ENCODE measurements around the gene PDE6A. TPM values are rescaled to one million over a fixed set of nuclear protein-coding genes. Genes with fewer than 3 reads are reported as not detected.

PDE6A gene
- total and polyA plus RNA-seq, 2 donors (not counting 3 experiments of a cell fraction or from before 2014, with no cell fraction given) = not detected

DNA sequence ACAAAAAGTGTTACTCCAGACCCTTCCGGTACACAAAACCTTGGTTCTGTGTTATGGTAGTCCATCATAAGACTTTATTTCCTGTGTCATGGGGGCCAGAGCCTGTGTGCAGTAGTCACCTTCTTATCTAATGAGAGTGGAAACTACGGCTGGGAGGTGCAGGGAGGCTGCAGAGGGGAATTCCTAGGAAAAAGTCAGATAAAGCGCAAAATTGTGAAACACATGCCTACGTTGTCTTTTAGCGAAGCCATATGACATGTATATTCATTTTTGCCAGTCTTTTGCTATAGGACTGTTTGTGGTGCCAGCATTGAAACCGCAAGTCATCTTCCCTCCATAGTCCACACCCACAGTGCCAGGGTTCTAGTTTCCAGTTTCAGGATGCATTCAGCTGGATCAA is 133.7 kb downstream of the PDE6A start:
- H3K9me3 ChIP-seq (replicated peaks; ENCODE audit: control insufficient read depth, insufficient read depth, low read length) = no peaks in the 10 kb centered on the region
- dilution Hi-C loops (cut with MboI; ENCODE audit: extremely low pct_ligation_motif_present, low sequenced_read_pairs) (no loop called here), intact Hi-C loops (cut with micrococcal nuclease) (no loop called here)
- no peak for DNase-seq (ENCODE audit: low read depth, low spot score)
- H3K9me1 ChIP-seq (replicated peaks; ENCODE audit: control insufficient read depth, extremely low read depth, insufficient read depth, low read length) = no peaks in the 10 kb centered on the region
- H3K79me2 ChIP-seq (ENCODE audit: control insufficient read depth, insufficient read depth, low read length) = no peaks in the 10 kb centered on the region
- BruUV-seq (replicated peaks) = no TSS peak
- H3K4me2 ChIP-seq (ENCODE audit: insufficient read depth, low read length) = no peak overlapping the region
- H4K20me1 ChIP-seq (replicated peaks; ENCODE audit: control insufficient read depth, extremely low read depth, insufficient read depth, low read length) = no peaks in the 10 kb centered on the region
- no peaks in the 10 kb centered on the region for H3K36me3 ChIP-seq (ENCODE audit: control insufficient read depth in 2 of 2, extremely low read depth in 1 of 2, insufficient read depth in 2 of 2, low read length in 2 of 2)
- H3K27ac ChIP-seq (ENCODE audit: insufficient read depth, low read depth, low read length) = no peak overlapping the region
- H3K4me3 ChIP-seq (replicated peaks in 1 of 3; ENCODE audit: insufficient read depth in 1 of 3, low read depth in 1 of 3, low read length in 3 of 3) = no peak overlapping the region
- POLR2A ChIA-PET = no interaction called here
- no peak for TF ChIP-seq GATA2 (IDR thresholded peaks at IDR 0.05; ENCODE audit: insufficient read depth, insufficient read length, low read depth, low read length)
- no peak for TF ChIP-seq MYC (IDR thresholded peaks at IDR 0.05; ENCODE audit: low read depth, low read length)
- TF ChIP-seq FOS (IDR thresholded peaks at IDR 0.05; ENCODE audit: borderline replicate concordance, insufficient read depth, low read length) = no peak
- TF ChIP-seq, protein P1, sequence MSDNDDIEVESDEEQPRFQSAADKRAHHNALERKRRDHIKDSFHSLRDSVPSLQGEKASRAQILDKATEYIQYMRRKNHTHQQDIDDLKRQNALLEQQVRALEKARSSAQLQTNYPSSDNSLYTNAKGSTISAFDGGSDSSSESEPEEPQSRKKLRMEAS (IDR thresholded peaks at IDR 0.05; ENCODE audit: insufficient read depth, insufficient read length) = no peak
- TF ChIP-seq EZH2 (IDR thresholded peaks at IDR 0.05; ENCODE audit: borderline replicate concordance, low read depth, low read length, severe bottlenecking) = no peak
- no peak for TF ChIP-seq POLR2AphosphoS5 (IDR thresholded peaks at IDR 0.05; ENCODE audit: insufficient read depth, low read depth, low read length)
- TF ChIP-seq, protein P2, sequence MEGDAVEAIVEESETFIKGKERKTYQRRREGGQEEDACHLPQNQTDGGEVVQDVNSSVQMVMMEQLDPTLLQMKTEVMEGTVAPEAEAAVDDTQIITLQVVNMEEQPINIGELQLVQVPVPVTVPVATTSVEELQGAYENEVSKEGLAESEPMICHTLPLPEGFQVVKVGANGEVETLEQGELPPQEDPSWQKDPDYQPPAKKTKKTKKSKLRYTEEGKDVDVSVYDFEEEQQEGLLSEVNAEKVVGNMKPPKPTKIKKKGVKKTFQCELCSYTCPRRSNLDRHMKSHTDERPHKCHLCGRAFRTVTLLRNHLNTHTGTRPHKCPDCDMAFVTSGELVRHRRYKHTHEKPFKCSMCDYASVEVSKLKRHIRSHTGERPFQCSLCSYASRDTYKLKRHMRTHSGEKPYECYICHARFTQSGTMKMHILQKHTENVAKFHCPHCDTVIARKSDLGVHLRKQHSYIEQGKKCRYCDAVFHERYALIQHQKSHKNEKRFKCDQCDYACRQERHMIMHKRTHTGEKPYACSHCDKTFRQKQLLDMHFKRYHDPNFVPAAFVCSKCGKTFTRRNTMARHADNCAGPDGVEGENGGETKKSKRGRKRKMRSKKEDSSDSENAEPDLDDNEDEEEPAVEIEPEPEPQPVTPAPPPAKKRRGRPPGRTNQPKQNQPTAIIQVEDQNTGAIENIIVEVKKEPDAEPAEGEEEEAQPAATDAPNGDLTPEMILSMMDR (IDR thresholded peaks at IDR 0.05; ENCODE audit: extremely low read depth in 1 of 2, insufficient read depth in 1 of 2, low read depth in 1 of 2, low read length in 2 of 2) = no peak
- no peak for TF ChIP-seq POLR2A (IDR thresholded peaks at IDR 0.05; ENCODE audit: low read depth, low read length)
- no peak for TF ChIP-seq JUN (IDR thresholded peaks at IDR 0.05; ENCODE audit: borderline replicate concordance, insufficient read depth, insufficient read length, low read depth)
- no peak overlapping the region for H2AFZ ChIP-seq (ENCODE audit: low read depth, low read length)
- H3K4me1 ChIP-seq (ENCODE audit: control insufficient read depth, extremely low read depth, insufficient read depth, low read length) = peaks cover 3% of the 10 kb centered on the region
- FAIRE-seq = no peak
- H3K27me3 ChIP-seq (ENCODE audit: control insufficient read depth in 2 of 2, insufficient read depth in 2 of 2, low read length in 2 of 2) = no peaks in the 10 kb centered on the region
- CTCF ChIA-PET = interaction anchor here (1.3 to 1.9 kb wide), 3 partner anchors 17 to 144 kb away, joined by 4 to 9 read pairs (median 6); no protein-coding TSS in a partner anchor
- no peak overlapping the region for H3K9ac ChIP-seq (replicated peaks; ENCODE audit: extremely low read depth, insufficient read depth, low read length)
